A673 (cell line): ENCODE measurements around the gene PIPOX. TPM values are rescaled to one million over a fixed set of nuclear protein-coding genes. Genes with fewer than 3 reads are reported as not detected.

Experiments
- BruUV-seq: library from RNA; stranded (reverse); fragments of 400-500 nt; replicated peaks from 2 replicates; lab custom pipeline; 2021; lab: Mats Ljungman, UMichigan
- CTCF ChIA-PET: fragments of 300-600 bp; sonication (Branson Sonifier 250); formaldehyde crosslinking; loops from one replicate; lab custom pipeline; 2022; ENCODE audit warnings: antibody characterized with exemption; lab: Charles Lee
- POLR2A ChIA-PET: fragments of 300-600 bp; sonication (Branson Sonifier 250); formaldehyde crosslinking; loops from one replicate; lab custom pipeline; 2022; ENCODE audit warnings: antibody characterized with exemption; ENCODE audit not compliant: low non-redundant PET; lab: Charles Lee
- DNase-seq: peaks from one replicate; pipeline ENCODE4 v3.0.0-alpha.2; 2015; ENCODE audit warnings: low spot score
- H3K27ac ChIP-seq: fragments of 200-600 bp; sonication (generic); 2 replicates; pipeline ENCODE4 v1.5.1; 2016; ENCODE audit warnings: mixed run types, low read depth, mild to moderate bottlenecking, mixed read lengths, antibody characterized with exemption, low read length; ENCODE audit not compliant: poor library complexity, severe bottlenecking
- H3K27me3 ChIP-seq: fragments of 200-600 bp; sonication (generic); replicated peaks from 2 replicates; pipeline ENCODE4 v1.6.1; 2017; ENCODE audit warnings: mixed run types, low read depth, mild to moderate bottlenecking, mixed read lengths, antibody characterized with exemption, low read length; ENCODE audit not compliant: insufficient read depth, poor library complexity
- H3K36me3 ChIP-seq: fragments of 200-600 bp; sonication (generic); 2 replicates; pipeline ENCODE4 v1.6.1; 2016; ENCODE audit warnings: mixed run types, mild to moderate bottlenecking, mixed read lengths, antibody characterized with exemption, low read length; ENCODE audit not compliant: insufficient read depth, poor library complexity, severe bottlenecking
- H3K4me1 ChIP-seq: fragments of 200-600 bp; sonication (generic); 2 replicates; pipeline ENCODE4 v1.6.1; 2017; ENCODE audit warnings: mixed run types, mild to moderate bottlenecking, mixed read lengths, antibody characterized with exemption, low read length; ENCODE audit not compliant: insufficient read depth, poor library complexity, severe bottlenecking
- H3K4me3 ChIP-seq: fragments of 200-600 bp; sonication (generic); 2 replicates; pipeline ENCODE4 v1.5.1; 2016; ENCODE audit warnings: low read depth, mixed run types, mild to moderate bottlenecking, mixed read lengths, low read length; ENCODE audit not compliant: poor library complexity, severe bottlenecking
- H3K9me3 ChIP-seq: fragments of 200-600 bp; sonication (generic); 2 replicates; pipeline ENCODE4 v1.6.1; 2016; ENCODE audit warnings: mixed run types, low read depth, mild to moderate bottlenecking, mixed read lengths, antibody characterized with exemption, low read length; ENCODE audit not compliant: poor library complexity, severe bottlenecking
- EZH2 ChIP-seq: fragments of 200-600 bp; sonication (generic); IDR thresholded peaks from 2 replicates; pipeline ENCODE4 v1.6.1; 2017; ENCODE audit warnings: borderline replicate concordance, low read depth, mild to moderate bottlenecking, mixed read lengths, antibody characterized with exemption, low read length; ENCODE audit not compliant: poor library complexity, severe bottlenecking
- intact Hi-C: fragments of 100-400 bp; cut with micrococcal nuclease; formaldehyde crosslinking; loops from one replicate; pipeline ENCODE4 v1.10.0; 2022; ENCODE audit not compliant: unreplicated experiment
- total RNA-seq: library from RNA; stranded (reverse); gene quantifications from 2 replicates; pipeline ENCODE4 v1.2.3, GENCODE V29; 2021
- TF ChIP-seq, protein P1 (sequence below): fragments of 300-800, 200-600 bp; sonication (generic); conservative IDR thresholded peaks from 2 replicates; pipeline ENCODE4 v1.5.1; 2017; ENCODE audit warnings: low read depth, mild to moderate bottlenecking, antibody characterized with exemption, low read length, moderate library complexity, mixed read lengths

PIPOX gene
- total RNA-seq, 1 experiment from 2014 or later, result 8.8 TPM

GRCh38 chr17:29068818-29069217 is 25.9 kb downstream of the PIPOX start:
- ChIA-PET CTCF (interaction anchor here (0.7 kb wide), 1 partner anchor 54 kb away, joined by 8 read pairs; no protein-coding TSS in a partner anchor), POLR2A (no interaction called here)
- no peak overlapping the region for H3K27ac ChIP-seq
- no peak for DNase-seq
- BruUV-seq, result no TSS peak
- H3K36me3 ChIP-seq, result no peaks in the 10 kb centered on the region
- no peak overlapping the region for H3K4me3 ChIP-seq
- TF ChIP-seq, protein P1, sequence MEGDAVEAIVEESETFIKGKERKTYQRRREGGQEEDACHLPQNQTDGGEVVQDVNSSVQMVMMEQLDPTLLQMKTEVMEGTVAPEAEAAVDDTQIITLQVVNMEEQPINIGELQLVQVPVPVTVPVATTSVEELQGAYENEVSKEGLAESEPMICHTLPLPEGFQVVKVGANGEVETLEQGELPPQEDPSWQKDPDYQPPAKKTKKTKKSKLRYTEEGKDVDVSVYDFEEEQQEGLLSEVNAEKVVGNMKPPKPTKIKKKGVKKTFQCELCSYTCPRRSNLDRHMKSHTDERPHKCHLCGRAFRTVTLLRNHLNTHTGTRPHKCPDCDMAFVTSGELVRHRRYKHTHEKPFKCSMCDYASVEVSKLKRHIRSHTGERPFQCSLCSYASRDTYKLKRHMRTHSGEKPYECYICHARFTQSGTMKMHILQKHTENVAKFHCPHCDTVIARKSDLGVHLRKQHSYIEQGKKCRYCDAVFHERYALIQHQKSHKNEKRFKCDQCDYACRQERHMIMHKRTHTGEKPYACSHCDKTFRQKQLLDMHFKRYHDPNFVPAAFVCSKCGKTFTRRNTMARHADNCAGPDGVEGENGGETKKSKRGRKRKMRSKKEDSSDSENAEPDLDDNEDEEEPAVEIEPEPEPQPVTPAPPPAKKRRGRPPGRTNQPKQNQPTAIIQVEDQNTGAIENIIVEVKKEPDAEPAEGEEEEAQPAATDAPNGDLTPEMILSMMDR, result no peak
- no peaks in the 10 kb centered on the region for H3K9me3 ChIP-seq
- intact Hi-C loops, result no loop called here
- H3K4me1 ChIP-seq, result peaks cover 22% of the 10 kb centered on the region
- no peaks in the 10 kb centered on the region for H3K27me3 ChIP-seq

DNA sequence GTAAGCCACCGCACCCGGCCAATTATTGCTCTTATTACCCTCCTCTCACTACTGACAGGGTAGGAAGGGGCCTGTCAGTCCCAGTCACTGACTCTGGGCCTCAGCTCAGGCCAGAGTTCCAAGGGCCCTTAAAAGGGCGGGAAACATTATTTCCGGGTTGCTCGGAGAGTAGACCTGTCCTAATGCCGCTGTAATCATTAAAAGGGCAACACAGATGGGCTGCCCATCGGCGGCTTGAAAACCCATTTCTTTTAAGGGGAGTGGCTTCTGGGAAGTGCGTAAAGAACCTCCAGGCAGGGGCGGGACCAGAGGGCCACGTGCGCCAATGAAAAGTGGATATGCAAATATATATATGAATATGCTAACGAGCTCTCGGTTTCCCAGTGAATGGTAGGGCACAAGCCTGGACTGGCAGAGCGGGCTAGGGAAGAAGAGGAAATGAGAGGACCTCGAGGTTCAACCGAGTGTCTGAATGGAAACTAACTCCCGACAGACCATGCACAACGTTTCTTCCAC is 26.6 kb downstream of the PIPOX start:
- intact Hi-C loops, result no loop called here
- H3K27me3 ChIP-seq, result no peaks in the 10 kb centered on the region
- no peak overlapping the region for H3K27ac ChIP-seq
- TF ChIP-seq EZH2, result no peak
- TF ChIP-seq, protein P1, result no peak
- no peaks in the 10 kb centered on the region for H3K9me3 ChIP-seq
- ChIA-PET POLR2A (no interaction called here), CTCF (no interaction called here)
- H3K4me3 ChIP-seq, result no peak overlapping the region
- no TSS peak for BruUV-seq
- H3K4me1 ChIP-seq, result peaks cover 18% of the 10 kb centered on the region
- DNase-seq, result peak; percentile 76
- no peaks in the 10 kb centered on the region for H3K36me3 ChIP-seq

- ChIA-PET POLR2A (interaction anchor here (0.5 kb wide), 1 partner anchor 257 kb away, joined by 15 read pairs; no protein-coding TSS in a partner anchor), CTCF (no interaction called here)
- Histone ChIP-seq H3K4me1 (peaks cover 18% of the 10 kb centered on the region), H3K27ac (no peak overlapping the region), H3K36me3 (no peaks in the 10 kb centered on the region), H3K9me3 (no peaks in the 10 kb centered on the region), H3K27me3 (no peaks in the 10 kb centered on the region), H3K4me3 (no peak overlapping the region)
- intact Hi-C loops, result no loop called here
- no TSS peak for BruUV-seq
- TF ChIP-seq, protein P1, result no peak
- no peak for TF ChIP-seq EZH2
- DNase-seq, result no peak
These were observed 27.4 kb downstream of the PIPOX start for GRCh38 chr17:29070308-29070707.
